Measurements from ENCODE around the gene ANAPC10.

- TF ChIP-seq POLR2A (IDR thresholded peaks at IDR 0.05; ENCODE audit: low read length) (no peak), GATA1 (IDR thresholded peaks at IDR 0.05; ENCODE audit: low read depth, low read length) (no peak)
Observed at GRCh38 chr4:145045180-145045579, 52.8 kb downstream of the ANAPC10 start.

Data from erythroblast (primary cell).